Suprapubic skin (tissue), 4 donors: ENCODE measurements around the gene OR5V1. TPM values are rescaled to one million over a fixed set of nuclear protein-coding genes. Genes with fewer than 3 reads are reported as not detected.

ENCODE experiments used
- DNase-seq, 2 donors: peaks; one replicate each; pipeline ENCODE4 v3.0.0-alpha.2; 2019; ENCODE audit warnings: low spot score in 2 of 2
- H3K27ac ChIP-seq: fragments of 200-600 bp; sonication (generic); one replicate; pipeline ENCODE4 v1.5.1; 2019
- H3K27me3 ChIP-seq: fragments of 200-600 bp; sonication (generic); one replicate; pipeline ENCODE4 v1.5.1; 2019
- H3K36me3 ChIP-seq: fragments of 200-600 bp; sonication (generic); one replicate; pipeline ENCODE4 v1.5.1; 2019
- H3K4me1 ChIP-seq: fragments of 200-600 bp; sonication (generic); one replicate; pipeline ENCODE4 v1.5.1; 2019
- H3K4me3 ChIP-seq: fragments of 200-600 bp; sonication (generic); one replicate; pipeline ENCODE4 v1.5.1; 2019; ENCODE audit warnings: mild to moderate bottlenecking
- H3K9me3 ChIP-seq: fragments of 200-600 bp; sonication (generic); one replicate; pipeline ENCODE4 v1.5.1; 2019
- CTCF ChIP-seq, 2 donors: fragments of 200-600 bp in 1 of 2; fragments of 450-650 bp in 1 of 2; sonication (generic) in 1 of 2; IDR thresholded peaks; one replicate each; pipeline ENCODE4 v1.5.1; 2016 to 2019; ENCODE audit warnings: antibody characterized with exemption in 2 of 2, mild to moderate bottlenecking in 1 of 2, moderate library complexity in 1 of 2
- EP300 ChIP-seq: sonication (generic); formaldehyde crosslinking; IDR thresholded peaks from one replicate; pipeline ENCODE4 v1.6.1; 2017; ENCODE audit warnings: antibody characterized with exemption
- POLR2A ChIP-seq, 2 donors: fragments of 450-650 bp; IDR thresholded peaks; one replicate each; pipeline ENCODE4 v1.6.1; 2017; ENCODE audit warnings: antibody characterized with exemption in 2 of 2, mild to moderate bottlenecking in 2 of 2, moderate library complexity in 2 of 2
- POLR2AphosphoS5 ChIP-seq, 3 donors: sonication (generic); formaldehyde crosslinking; IDR thresholded peaks; one replicate each; pipeline ENCODE4 v1.6.1; 2017; ENCODE audit warnings: antibody characterized with exemption in 3 of 3
- WGBS: methylation state at CpG from one replicate; pipeline ENCODE4 v1.1.5; 2018; 5-methylcytosine and 5-hydroxymethylcytosine counted together
- total RNA-seq, 4 donors: library from RNA; depleted of rRNA; stranded (reverse); fragments of >200 nt; gene quantifications; one replicate each; pipeline ENCODE4 v1.1.0, GENCODE V29; 2016

Gene OR5V1
- total RNA-seq, result not detected

GRCh38 chr6:29368765-29369164 lies at the start of gene OR5V1:
Gene OR5V1, minus strand, starts transcription at chr6:29368865. Its CDS starts 12,670 bp downstream, at chr6:29356195.
- no peaks in the 10 kb centered on the region for H3K9me3 ChIP-seq
- no peaks in the 10 kb centered on the region for H3K27me3 ChIP-seq
- no peak within 1 kb of the TSS for H3K27ac ChIP-seq
- WGBS, result 78% methylated on average over 3 of the region's 3 CpGs
- no peak for TF ChIP-seq CTCF (IDR thresholded peaks at IDR 0.05)
- TF ChIP-seq POLR2A (IDR thresholded peaks at IDR 0.05), result no peak
- no peak for TF ChIP-seq EP300
- no peak for TF ChIP-seq POLR2AphosphoS5 (IDR thresholded peaks at IDR 0.05)
- H3K36me3 ChIP-seq, result no peaks in the 10 kb centered on the region
- H3K4me1 ChIP-seq, result no peaks in the 10 kb centered on the region
- DNase-seq, result no peak
- no peak within 1 kb of the TSS for H3K4me3 ChIP-seq

- Histone ChIP-seq H3K4me1 (no peaks in the 10 kb centered on the region), H3K36me3 (no peaks in the 10 kb centered on the region), H3K4me3 (no peak within 1 kb of the TSS), H3K9me3 (no peaks in the 10 kb centered on the region), H3K27me3 (no peaks in the 10 kb centered on the region), H3K27ac (no peak within 1 kb of the TSS)
- no peak for TF ChIP-seq CTCF (IDR thresholded peaks at IDR 0.05)
- no peak for TF ChIP-seq EP300
- TF ChIP-seq POLR2AphosphoS5 (IDR thresholded peaks at IDR 0.05), result no peak
- TF ChIP-seq POLR2A (IDR thresholded peaks at IDR 0.05), result no peak
- DNase-seq, result no peak
These were observed 45.9 kb upstream of the OR5V1 start, which contains the start of gene OR12D1 for GRCh38 chr6:29414588-29414987. Gene OR12D1, plus strand, starts transcription at chr6:29414928.

- no peak for DNase-seq
- no peak overlapping the region for H3K27ac ChIP-seq
- H3K4me3 ChIP-seq, result no peak overlapping the region
- no peaks in the 10 kb centered on the region for H3K36me3 ChIP-seq
- TF ChIP-seq EP300 (no peak), CTCF (IDR thresholded peaks at IDR 0.05) (no peak), POLR2A (IDR thresholded peaks at IDR 0.05) (no peak), POLR2AphosphoS5 (IDR thresholded peaks at IDR 0.05) (no peak)
- H3K4me1 ChIP-seq, result no peaks in the 10 kb centered on the region
- peaks cover 11% of the 10 kb centered on the region for H3K9me3 ChIP-seq
- WGBS, result 37% methylated on average over 1 of the region's 1 CpG
- no peaks in the 10 kb centered on the region for H3K27me3 ChIP-seq
These were observed 35.1 kb upstream of the OR5V1 start for GRCh38 chr6:29403801-29404200.

GRCh38 chr6:29399525-29399924 lies 30.9 kb upstream of the OR5V1 start:
- H3K9me3 ChIP-seq, result peaks cover under 1% of the 10 kb centered on the region
- H3K4me1 ChIP-seq, result no peaks in the 10 kb centered on the region
- H3K4me3 ChIP-seq, result no peak overlapping the region
- 82% methylated on average over 2 of the region's 2 CpGs for WGBS
- DNase-seq, result no peak
- no peak overlapping the region for H3K27ac ChIP-seq
- TF ChIP-seq CTCF (IDR thresholded peaks at IDR 0.05) (no peak), EP300 (no peak), POLR2AphosphoS5 (IDR thresholded peaks at IDR 0.05) (no peak), POLR2A (IDR thresholded peaks at IDR 0.05) (no peak)
- no peaks in the 10 kb centered on the region for H3K36me3 ChIP-seq
- no peaks in the 10 kb centered on the region for H3K27me3 ChIP-seq

- TF ChIP-seq POLR2AphosphoS5 (IDR thresholded peaks at IDR 0.05) (no peak), CTCF (IDR thresholded peaks at IDR 0.05) (no peak), EP300 (no peak), POLR2A (IDR thresholded peaks at IDR 0.05) (no peak)
- H3K9me3 ChIP-seq, result no peaks in the 10 kb centered on the region
- no peak within 1 kb of the TSS for H3K27ac ChIP-seq
- no peaks in the 10 kb centered on the region for H3K36me3 ChIP-seq
- H3K4me3 ChIP-seq, result no peak within 1 kb of the TSS
- no peaks in the 10 kb centered on the region for H3K27me3 ChIP-seq
- DNase-seq, result no peak
- no peaks in the 10 kb centered on the region for H3K4me1 ChIP-seq
These were observed 26.7 kb upstream of the OR5V1 start, which contains the start of gene OR12D2 for GRCh38 chr6:29395331-29395730. Gene OR12D2, plus strand, starts transcription at chr6:29395631. Its CDS starts 1,069 bp downstream, at chr6:29396700.
